HepG2 (cell line): ENCODE results near the gene C2CD3.

ENCODE experiments used
- CENPT ChIP-seq: sonication (generic); formaldehyde crosslinking; IDR thresholded peaks from 2 replicates; pipeline ENCODE4 v1.8.0; 2022; ENCODE audit warnings: low read depth, mild to moderate bottlenecking, moderate library complexity, missing genetic modification reagents
- CTCF ChIP-seq: sonication (generic); formaldehyde crosslinking; IDR thresholded peaks from 2 replicates; pipeline ENCODE4 v1.5.0; 2020; ENCODE audit warnings: mild to moderate bottlenecking, missing genetic modification reagents, moderate library complexity
- FOXA1 ChIP-seq, 2 experiments: fragments of 450-650 bp in 1 of 2; sonication (generic) in 1 of 2; formaldehyde crosslinking in 1 of 2; IDR thresholded peaks; 2 replicates each; pipeline versions ENCODE4 v1.4.0 to v1.6.1; 2016 to 2020; ENCODE audit warnings: missing genetic modification reagents in 1 of 2
- FOXP4 ChIP-seq: sonication (generic); formaldehyde crosslinking; IDR thresholded peaks from 2 replicates; pipeline ENCODE4 v1.4.0; 2020; ENCODE audit warnings: missing genetic modification reagents
- MAFK ChIP-seq, 2 experiments: IDR thresholded peaks in 1 of 2; conservative IDR thresholded peaks in 1 of 2; 2 replicates each; pipeline ENCODE4 v1.6.1; 2011; ENCODE audit warnings: improper control_type of control experiment in 2 of 2, low read length in 2 of 2
- NFIC ChIP-seq: IDR thresholded peaks from 2 replicates; pipeline ENCODE4 v1.6.1; 2012; ENCODE audit warnings: mild to moderate bottlenecking, low read length, inconsistent platforms
- NR2F2 ChIP-seq: IDR thresholded peaks from 2 replicates; pipeline ENCODE4 v1.6.1; 2012; ENCODE audit warnings: low read depth, inconsistent platforms, borderline replicate concordance

GRCh38 chr11:73963861-73964260 lies 206.9 kb downstream of the C2CD3 start:
- TF ChIP-seq NFIC (no peak), CTCF (CRISPR knock-in tag) (no peak), FOXP4 (CRISPR knock-in tag) (no peak), FOXA1 (IDR thresholded peaks at IDR 0.05) (no peak), FOXA1 (CRISPR knock-in tag; IDR thresholded peaks at IDR 0.05) (no peak), NR2F2 (no peak), MAFK (conservative IDR thresholded peaks at IDR 0.05 in 1 of 2, IDR thresholded peaks at IDR 0.05 in 1 of 2; ENCODE audit: low read length in 2 of 2) (no peak), CENPT (CRISPR knock-in tag) (no peak)
